ENCODE data around the gene CLUH. TPM values are rescaled to one million over a fixed set of nuclear protein-coding genes. Genes with fewer than 3 reads are reported as not detected.
"Not testable (repeated sequence)": the region's sequence is repeated elsewhere in the genome, so short reads cannot be mapped to it uniquely, and the experiment has no call there.

The CLUH gene
- total RNA-seq, 1 donor from 2014 or later, result 18.3 TPM

DNA sequence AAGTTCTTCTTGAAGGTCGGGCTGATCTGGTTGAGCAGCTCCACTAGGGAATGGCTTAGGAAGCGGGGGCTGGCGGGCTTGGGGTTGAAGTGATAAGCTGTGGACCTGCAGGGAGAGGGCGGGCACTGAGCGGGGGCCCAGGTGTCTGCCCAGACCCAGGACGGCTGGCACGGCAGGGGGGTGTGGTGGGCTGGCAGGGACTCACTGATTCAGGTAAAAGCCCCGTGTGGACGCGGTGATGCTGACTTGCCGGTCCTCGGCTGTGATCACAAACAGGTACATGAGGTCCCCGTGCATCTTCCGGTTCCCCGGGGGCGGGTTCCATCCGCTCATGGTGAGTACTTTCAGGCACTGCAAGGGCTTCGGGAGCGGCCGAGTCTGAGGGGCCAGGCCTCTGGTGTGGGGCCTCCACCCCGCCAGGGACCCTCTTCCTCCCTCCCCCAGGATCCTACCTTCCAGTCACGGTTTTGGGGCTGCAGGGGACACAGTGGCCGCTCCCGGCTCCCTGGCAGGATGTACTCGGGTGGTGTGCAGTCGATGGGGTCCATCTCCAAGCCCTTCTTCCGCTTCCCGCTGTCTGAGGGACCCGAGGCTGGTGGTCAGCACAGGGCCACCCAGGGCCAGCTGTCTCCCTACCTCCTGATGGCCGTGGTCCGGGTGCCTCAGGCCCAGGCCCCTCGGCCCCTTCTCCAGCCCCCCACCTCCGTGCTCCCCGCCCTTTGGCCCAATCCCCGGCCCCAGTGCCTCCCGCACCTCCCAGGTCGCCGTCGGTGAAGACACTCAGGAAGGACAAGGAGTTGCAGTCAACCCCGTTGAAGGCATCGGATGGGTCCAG, 10.2 kb downstream of the CLUH start:
- no peak for DNase-seq (ENCODE audit: low spot score)

GRCh38 chr17:2700491-2701141, 10.9 kb downstream of the CLUH start:
- DNase-seq (ENCODE audit: low spot score), result no peak

DNA sequence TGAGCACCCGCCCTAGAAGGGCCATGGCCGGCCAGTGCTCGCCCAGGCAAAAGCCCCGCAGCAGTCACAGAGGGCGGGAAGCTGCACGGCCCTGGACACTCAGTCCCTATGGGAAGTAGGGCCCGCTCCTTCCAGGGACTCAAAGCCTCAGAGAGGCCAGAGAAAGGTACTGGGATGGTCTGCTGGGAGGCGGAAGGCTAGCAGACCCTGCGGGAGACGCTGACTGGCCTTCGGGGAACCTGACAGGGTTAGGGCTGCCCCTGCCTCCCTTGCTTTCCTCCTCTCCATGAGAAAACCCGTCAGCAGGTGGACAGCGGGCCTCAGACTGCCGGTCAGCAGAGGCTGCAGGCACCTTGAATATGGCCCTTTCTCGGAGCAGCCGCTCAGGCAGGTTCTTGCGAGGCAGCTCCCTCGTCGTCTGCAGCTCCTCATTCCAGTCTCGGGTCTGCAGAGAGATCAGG, 11.5 kb downstream of the CLUH start:
- DNase-seq (ENCODE audit: low spot score), result no peak

GRCh38 chr17:2699216-2699805, 12.3 kb downstream of the CLUH start:
- DNase-seq (ENCODE audit: low spot score), result not testable (repeated sequence)

DNA sequence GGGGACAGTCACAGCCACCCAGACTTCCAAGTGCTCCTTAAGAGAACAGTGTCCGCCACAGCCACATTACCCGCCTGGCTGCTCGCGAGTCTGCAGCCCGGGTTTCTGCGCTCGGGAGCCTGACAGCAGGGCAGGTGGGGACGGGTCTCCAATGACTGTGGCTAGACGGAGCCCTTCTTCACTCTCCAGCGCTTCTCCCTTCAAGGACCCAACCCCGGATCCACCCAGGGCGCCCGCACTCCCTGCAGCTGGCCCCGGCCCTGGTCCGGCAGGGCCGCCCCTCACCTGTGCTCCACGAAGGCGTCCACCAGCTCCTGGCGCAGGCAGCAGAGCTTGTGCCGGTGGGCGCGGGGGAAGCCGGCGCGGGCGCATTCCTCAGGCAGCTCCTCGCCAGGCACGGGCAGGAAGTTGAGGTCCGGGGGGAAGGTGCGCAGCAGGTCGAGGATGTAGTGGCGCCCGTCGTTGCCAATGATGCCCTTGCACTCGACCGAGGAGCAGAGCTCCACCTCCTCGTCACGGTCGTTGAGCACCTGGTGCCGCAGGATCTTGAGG, 13.9 kb downstream of the CLUH start:
- DNase-seq (ENCODE audit: low spot score), result no peak

DNA sequence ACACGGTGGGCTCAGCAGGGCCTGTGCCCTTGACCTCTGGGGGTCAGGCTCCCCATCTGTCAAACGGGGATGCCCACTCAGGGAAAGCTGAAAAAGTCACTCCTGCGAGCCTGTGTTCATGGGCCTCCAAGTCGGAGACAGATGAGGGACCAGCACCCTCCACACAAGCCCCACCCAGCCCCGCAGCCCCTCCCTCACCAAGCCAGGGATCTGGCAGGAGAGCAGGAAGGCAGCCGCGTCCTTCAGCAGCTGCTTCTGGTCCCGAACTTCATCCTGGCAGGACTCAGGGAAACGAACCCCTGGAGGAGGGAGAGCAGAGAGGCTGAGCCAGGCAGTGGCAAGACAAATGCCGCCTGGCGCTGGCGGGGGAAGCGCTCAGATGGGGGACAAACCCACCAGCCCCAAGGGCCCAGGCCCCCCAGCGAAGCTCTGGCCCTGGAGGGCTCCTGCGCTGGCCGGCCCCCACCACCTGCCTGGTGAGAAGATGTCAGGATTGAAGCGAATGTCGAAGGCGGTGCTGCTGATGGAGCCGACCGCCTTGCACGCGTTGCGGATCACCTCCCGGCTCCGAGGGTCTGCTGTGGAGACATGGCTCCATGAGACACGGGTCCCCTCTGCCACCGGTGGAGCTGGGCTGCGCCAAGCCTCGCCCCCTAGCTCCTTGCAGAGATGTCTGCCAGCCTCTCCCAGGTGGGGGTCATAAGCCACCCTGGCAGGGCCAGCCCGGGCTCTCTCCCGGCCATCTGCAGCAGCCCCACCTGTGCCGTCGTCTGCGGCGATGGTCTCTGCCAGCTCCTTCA, 15.4 kb downstream of the CLUH start:
- no peak for DNase-seq (ENCODE audit: low spot score)

- no peak for DNase-seq (ENCODE audit: low spot score)
These were observed 16.2 kb downstream of the CLUH start for GRCh38 chr17:2695243-2695960.

GRCh38 chr17:2694381-2695242, 17.0 kb downstream of the CLUH start:
- no peak for DNase-seq (ENCODE audit: low spot score)

DNA sequence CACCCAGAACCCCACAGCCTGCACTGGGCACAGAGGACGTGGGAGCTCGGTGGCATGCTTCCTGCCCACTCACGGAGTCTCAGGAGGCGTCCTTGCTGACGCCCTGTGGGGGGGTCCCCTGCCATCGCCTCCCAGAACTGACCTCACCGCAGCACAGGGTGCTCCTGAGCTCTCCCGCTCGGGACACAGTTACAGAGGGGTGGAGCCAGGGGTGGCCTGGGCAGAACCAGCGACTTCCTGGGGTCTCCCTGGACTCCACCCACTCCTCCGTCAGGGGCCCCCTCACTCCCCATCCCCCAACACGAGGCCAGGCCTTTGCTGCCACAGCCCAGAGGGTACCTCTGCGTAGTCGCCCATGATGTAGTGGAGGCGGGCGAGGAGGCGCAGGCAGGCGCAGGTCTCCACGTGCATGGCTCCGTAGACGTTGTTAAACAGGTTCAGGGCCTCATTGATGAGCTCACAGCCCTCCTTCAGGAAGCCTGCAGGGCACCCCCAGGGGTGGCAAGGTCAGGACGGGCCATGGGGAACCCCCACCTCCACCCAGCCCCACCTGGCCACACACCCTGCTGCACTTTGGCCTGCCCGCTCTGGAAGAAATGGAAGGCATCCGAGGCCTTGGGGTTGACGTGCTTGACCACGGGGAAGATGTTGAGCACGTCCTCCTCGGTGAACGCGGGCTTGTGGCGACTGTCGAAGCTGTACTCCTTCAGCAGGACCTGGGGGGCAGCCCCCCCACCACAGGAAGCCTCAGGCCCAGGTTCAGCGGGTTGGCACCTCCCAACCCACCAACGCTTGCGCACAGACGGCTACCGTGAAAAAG, 17.8 kb downstream of the CLUH start:
- DNase-seq (ENCODE audit: low spot score), result no peak

DNA sequence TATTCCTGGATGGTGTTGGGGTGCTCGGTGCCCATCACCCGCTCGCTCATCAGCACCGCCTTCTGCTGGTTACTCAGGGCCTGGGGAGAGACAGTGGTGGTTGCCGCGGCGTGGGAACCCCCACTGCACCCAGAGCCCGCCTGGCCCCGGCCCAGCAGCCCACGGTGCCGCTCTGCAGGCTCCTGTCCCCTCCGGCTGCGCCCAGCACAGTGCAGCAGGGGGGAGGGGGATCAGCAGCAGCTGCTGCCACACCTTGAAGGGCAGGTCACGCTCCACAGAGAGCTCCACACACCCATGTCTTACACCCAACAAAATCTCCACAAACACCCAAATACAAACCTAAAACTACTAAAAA, 18.8 kb downstream of the CLUH start:
- no peak for DNase-seq (ENCODE audit: low spot score)

DNA sequence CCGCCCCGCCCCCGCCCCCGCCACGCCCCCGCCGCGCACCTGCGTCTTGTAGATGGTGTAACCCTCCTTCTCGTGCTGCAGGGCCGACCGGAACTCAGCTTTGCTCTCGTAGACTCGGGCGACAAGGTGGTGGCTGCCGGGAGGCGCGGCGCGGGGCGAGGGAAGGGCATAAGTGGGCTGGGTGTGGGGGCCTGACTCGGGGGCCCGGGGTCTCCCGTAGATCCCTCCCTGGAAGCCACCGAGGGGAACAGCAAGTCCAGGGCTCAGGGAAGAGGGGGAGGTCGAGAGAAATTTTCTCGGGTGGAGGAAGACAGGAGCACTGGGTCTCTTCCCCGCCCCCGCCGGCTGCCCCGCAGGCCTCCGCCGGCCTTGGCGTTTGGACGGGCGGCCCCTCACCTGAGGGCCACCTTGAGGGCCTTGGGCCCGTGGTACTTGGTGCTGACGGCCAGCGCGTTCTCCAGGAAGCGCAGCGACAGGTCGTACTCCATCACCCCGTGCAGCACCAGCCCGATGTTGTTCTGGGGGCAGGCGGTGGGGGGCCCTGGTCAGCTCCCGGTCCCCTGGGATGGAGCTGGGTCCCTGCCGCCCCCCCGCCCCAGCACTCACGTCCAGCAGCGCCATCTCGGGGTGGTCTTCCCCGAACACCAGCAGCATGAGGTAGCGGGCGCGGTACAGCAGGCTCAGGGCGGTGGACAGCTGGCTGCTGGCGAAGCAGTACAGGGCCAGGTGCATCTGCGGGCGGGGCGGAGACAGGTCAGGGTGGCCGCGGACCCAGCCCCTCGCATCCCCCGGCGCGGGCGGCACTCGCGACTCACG, 19.4 kb downstream of the CLUH start:
- no peak for DNase-seq (ENCODE audit: low spot score)

DNA sequence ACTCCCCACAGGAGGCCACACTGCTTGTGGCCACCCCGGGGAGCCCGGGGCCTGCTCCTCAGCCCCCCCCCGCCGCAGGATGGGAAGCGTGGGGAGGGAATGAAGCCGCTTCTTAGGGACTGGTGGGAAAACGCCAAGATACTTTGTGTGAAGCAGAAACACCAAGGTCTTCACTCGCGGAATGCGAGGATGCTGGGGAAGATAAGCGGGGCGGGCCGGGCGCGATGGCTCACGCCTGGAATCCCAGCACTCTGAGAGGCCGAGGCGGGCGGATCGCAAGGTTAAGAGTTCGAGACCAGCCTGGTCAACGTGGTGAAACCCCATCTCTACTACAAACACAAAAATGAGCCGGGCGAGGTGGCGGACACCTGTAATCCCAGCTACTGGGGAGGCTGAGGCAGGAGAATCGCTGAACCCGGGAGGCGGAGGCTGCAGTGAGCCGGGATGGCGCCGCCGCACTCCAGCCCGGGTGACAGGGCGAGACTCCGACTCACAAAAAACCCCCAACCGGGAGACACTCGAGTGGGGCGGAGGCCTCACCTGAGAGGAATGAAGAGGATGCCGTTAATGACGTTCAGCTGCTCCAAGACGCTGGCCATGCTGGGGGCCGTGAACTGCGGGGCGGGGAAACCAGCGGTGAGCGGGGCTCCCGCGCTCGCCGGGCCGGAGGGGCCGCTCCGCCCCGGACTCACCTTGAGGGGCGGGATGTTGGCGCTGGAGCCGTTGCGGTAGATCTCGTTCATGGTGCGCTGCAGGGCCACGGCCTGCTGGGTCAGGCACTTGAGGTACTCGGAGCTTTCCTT, 20.3 kb downstream of the CLUH start:
- DNase-seq (ENCODE audit: low spot score), result no peak

DNA sequence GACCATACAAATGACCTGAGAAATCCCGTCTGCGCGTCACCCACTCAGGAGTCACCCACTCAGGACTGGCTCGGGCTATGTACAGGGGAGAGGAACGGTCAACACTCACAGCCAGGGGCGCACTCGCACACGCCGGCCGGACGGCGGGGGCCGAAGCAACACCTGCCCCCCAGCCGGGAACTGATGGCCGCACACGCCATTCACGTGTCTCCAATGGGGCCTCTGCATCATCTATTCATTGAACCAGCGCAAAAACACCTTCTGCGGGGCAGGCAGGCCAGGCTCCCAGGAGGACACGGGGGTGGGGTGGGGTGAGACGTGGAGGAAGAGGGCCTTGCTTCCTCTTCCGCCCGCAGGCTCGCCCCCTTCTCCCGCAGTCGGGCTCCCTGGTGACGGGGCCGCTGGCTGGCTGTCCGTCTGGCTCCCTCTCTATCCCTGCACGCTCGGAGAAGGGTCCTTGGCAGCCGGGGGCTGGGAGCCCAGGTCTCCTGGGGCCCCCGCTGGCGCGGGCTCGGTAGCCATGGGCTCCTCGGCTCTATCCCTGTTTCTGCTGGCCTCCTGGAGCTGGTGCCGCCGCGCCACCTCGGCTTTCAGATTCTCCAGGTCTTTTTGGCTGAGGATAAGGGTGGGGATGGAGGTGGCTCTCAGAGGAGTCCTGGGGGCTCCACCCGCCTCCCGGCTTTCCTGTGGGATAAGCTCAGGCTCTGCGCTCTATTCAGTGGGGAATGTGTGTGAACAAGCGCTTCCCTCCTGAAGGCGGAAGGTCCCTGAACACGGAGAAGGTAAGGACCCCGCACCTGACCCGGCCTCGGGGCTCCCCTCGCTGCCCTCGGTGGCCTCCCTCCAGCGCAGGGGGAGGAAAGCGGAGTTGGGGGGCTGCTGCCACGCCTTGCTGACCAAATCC, 21.1 kb downstream of the CLUH start:
- no peak for DNase-seq (ENCODE audit: low spot score)

GRCh38 chr17:2689411-2690164, 22.0 kb downstream of the CLUH start:
- no peak for DNase-seq (ENCODE audit: low spot score)

Data from umbilical cord (tissue), 2 donors.